Testis (tissue), 2 donors: ENCODE measurements around the gene ACOT8.

Experiments used
- POLR2A ChIP-seq: fragments of 450-650 bp; IDR thresholded peaks from one replicate; pipeline ENCODE4 v1.6.1; 2017; ENCODE audit warnings: antibody characterized with exemption, mild to moderate bottlenecking, moderate library complexity
- TF ChIP-seq, protein P1 (sequence below), 3 experiments: fragments of 450-650 bp in 2 of 3; fragments of 200-600 bp in 1 of 3; sonication (generic) in 1 of 3; IDR thresholded peaks; one replicate each; pipeline ENCODE4 v1.5.1; 2016 to 2019; ENCODE audit warnings: antibody characterized with exemption in 3 of 3, mild to moderate bottlenecking in 2 of 3, moderate library complexity in 1 of 3

DNA sequence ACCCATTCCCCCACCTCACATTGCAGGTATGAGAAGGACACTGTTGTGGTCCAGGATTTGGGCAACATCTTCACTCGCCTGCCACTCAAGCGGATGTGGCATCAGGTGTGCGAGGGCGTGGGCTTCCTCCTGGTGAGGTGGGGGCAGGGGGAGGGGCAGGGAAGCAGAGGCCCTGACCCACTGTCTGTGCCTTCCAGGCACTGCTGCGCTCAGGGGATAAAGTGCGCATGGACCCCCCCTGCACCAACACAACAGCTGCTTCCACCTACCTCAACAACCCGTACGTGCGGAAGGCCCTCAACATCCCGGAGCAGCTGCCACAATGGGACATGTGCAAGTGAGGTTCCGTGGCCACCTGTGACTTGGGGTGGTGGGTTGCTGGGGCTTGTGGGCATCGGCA is 37.6 kb upstream of the ACOT8 start:
- no peak for TF ChIP-seq POLR2A
- TF ChIP-seq, protein P1, sequence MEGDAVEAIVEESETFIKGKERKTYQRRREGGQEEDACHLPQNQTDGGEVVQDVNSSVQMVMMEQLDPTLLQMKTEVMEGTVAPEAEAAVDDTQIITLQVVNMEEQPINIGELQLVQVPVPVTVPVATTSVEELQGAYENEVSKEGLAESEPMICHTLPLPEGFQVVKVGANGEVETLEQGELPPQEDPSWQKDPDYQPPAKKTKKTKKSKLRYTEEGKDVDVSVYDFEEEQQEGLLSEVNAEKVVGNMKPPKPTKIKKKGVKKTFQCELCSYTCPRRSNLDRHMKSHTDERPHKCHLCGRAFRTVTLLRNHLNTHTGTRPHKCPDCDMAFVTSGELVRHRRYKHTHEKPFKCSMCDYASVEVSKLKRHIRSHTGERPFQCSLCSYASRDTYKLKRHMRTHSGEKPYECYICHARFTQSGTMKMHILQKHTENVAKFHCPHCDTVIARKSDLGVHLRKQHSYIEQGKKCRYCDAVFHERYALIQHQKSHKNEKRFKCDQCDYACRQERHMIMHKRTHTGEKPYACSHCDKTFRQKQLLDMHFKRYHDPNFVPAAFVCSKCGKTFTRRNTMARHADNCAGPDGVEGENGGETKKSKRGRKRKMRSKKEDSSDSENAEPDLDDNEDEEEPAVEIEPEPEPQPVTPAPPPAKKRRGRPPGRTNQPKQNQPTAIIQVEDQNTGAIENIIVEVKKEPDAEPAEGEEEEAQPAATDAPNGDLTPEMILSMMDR (IDR thresholded peaks at IDR 0.05) = no peak
